Keratinocyte (primary cell): ENCODE data around the gene CPLX3. TPM values are rescaled to one million over a fixed set of nuclear protein-coding genes. Genes with fewer than 3 reads are reported as not detected.

Source experiments
- DNase-seq: peaks from one replicate; pipeline ENCODE4 v3.0.0-alpha.2; 2011; ENCODE audit warnings: low read depth, missing footprints, low spot score
- FAIRE-seq: peaks from 2 replicates; lab custom pipeline; 2011; peaks lifted over from hg19 to GRCh38; lab: Jason Lieb, UNC
- H2AFZ ChIP-seq: 2 replicates; pipeline ENCODE4 v1.6.0; 2012; ENCODE audit warnings: low read length, control low read depth, inconsistent platforms; ENCODE audit not compliant: control insufficient read depth
- H3K27ac ChIP-seq: 2 replicates; pipeline ENCODE4 v1.5.1; 2011; ENCODE audit warnings: low read length; ENCODE audit not compliant: control insufficient read depth, insufficient read depth
- H3K27me3 ChIP-seq: 3 replicates; pipeline ENCODE4 v1.6.0; 2011; ENCODE audit warnings: low read length; ENCODE audit not compliant: control insufficient read depth, insufficient read depth; ENCODE audit errors: extremely low read depth
- H3K36me3 ChIP-seq, 2 experiments: 2 replicates in 1 of 2; 3 replicates in 1 of 2; pipeline ENCODE4 v1.5.1; 2011; ENCODE audit warnings: low read length in 2 of 2, mild to moderate bottlenecking in 1 of 2; ENCODE audit not compliant: control insufficient read depth in 2 of 2, insufficient read depth in 2 of 2; ENCODE audit errors: extremely low read depth in 1 of 2
- H3K4me1 ChIP-seq: 3 replicates; pipeline ENCODE4 v1.5.1; 2011; ENCODE audit warnings: low read length; ENCODE audit not compliant: control insufficient read depth, insufficient read depth; ENCODE audit errors: extremely low read depth
- H3K4me2 ChIP-seq: 3 replicates; pipeline ENCODE4 v1.6.0; 2011; ENCODE audit warnings: low read depth, low read length; ENCODE audit not compliant: control insufficient read depth, insufficient read depth; ENCODE audit errors: extremely low read depth
- H3K4me3 ChIP-seq, 3 experiments: fragments of 200-600 bp in 1 of 3; sonication (generic) in 1 of 3; 2 replicates in 2 of 3; 3 replicates in 1 of 3; pipeline ENCODE4 v1.5.1; 2011 to 2016; ENCODE audit warnings: low read length in 3 of 3, mild to moderate bottlenecking in 3 of 3, control low read depth in 2 of 3, inconsistent platforms in 1 of 3, low read depth in 1 of 3, mixed read lengths in 1 of 3, mixed run types in 1 of 3, moderate library complexity in 1 of 3; ENCODE audit not compliant: control insufficient read depth in 2 of 3, insufficient read depth in 2 of 3; ENCODE audit errors: extremely low read depth in 1 of 3
- H3K79me2 ChIP-seq: 2 replicates; pipeline ENCODE4 v1.6.0; 2012; ENCODE audit warnings: low read length; ENCODE audit not compliant: control insufficient read depth, insufficient read depth
- H3K9ac ChIP-seq: 3 replicates; pipeline ENCODE4 v1.6.0; 2011; ENCODE audit warnings: low read length; ENCODE audit not compliant: control insufficient read depth, insufficient read depth; ENCODE audit errors: extremely low read depth
- H3K9me1 ChIP-seq: 3 replicates; pipeline ENCODE4 v1.6.0; 2011; ENCODE audit warnings: low read length; ENCODE audit not compliant: control insufficient read depth, insufficient read depth; ENCODE audit errors: extremely low read depth
- H3K9me3 ChIP-seq: 2 replicates; pipeline ENCODE4 v1.5.1; 2012; ENCODE audit warnings: low read depth, low read length; ENCODE audit not compliant: control insufficient read depth
- H4K20me1 ChIP-seq: 3 replicates; pipeline ENCODE4 v1.6.0; 2011; ENCODE audit warnings: low read length; ENCODE audit not compliant: control insufficient read depth, insufficient read depth; ENCODE audit errors: extremely low read depth
- CTCF ChIP-seq, 3 experiments: IDR thresholded peaks in 1 of 3; conservative IDR thresholded peaks in 1 of 3; optimal IDR thresholded peaks in 1 of 3; 2 replicates in 2 of 3; 3 replicates in 1 of 3; pipeline versions ENCODE3 to v1.5.1; 2011; ENCODE audit warnings: low read length in 3 of 3, mild to moderate bottlenecking in 3 of 3, moderate library complexity in 2 of 3, control low read depth in 1 of 3, inconsistent platforms in 1 of 3; ENCODE audit not compliant: insufficient read depth in 2 of 3; ENCODE audit errors: extremely low read depth in 1 of 3
- EZH2 ChIP-seq: IDR thresholded peaks from one replicate; pipeline ENCODE4 v1.6.1; 2012; ENCODE audit warnings: inconsistent platforms, mild to moderate bottlenecking, low read length, moderate library complexity
- dilution Hi-C: fragments of 300-500 bp; cut with MboI; formaldehyde crosslinking; loops from one replicate; pipeline ENCODE4 v1.7.0; 2020; ENCODE audit warnings: low sequenced_read_pairs; ENCODE audit not compliant: extremely low pct_ligation_motif_present
- polyA plus RNA-seq, 5 experiments: library from polyadenylated mRNA; depleted of rRNA in 3 of 5; stranded (reverse) in 3 of 5; stranded (forward) in 1 of 5; unstranded in 1 of 5; fragments of >200 nt; gene quantifications; 1 replicate in 1 of 5; 2 replicates in 3 of 5; 3 replicates in 1 of 5; pipeline versions ENCODE4 v1.2.1 to v1.2.3, GENCODE V29; 2011 to 2012; ENCODE audit warnings: missing spikeins in 2 of 5, low read depth in 1 of 5, low replicate concordance in 1 of 5

CPLX3 gene
- polyA plus RNA-seq, 1 donor (not counting 4 experiments of a cell fraction or from before 2014, with no cell fraction given) = not detected

DNA sequence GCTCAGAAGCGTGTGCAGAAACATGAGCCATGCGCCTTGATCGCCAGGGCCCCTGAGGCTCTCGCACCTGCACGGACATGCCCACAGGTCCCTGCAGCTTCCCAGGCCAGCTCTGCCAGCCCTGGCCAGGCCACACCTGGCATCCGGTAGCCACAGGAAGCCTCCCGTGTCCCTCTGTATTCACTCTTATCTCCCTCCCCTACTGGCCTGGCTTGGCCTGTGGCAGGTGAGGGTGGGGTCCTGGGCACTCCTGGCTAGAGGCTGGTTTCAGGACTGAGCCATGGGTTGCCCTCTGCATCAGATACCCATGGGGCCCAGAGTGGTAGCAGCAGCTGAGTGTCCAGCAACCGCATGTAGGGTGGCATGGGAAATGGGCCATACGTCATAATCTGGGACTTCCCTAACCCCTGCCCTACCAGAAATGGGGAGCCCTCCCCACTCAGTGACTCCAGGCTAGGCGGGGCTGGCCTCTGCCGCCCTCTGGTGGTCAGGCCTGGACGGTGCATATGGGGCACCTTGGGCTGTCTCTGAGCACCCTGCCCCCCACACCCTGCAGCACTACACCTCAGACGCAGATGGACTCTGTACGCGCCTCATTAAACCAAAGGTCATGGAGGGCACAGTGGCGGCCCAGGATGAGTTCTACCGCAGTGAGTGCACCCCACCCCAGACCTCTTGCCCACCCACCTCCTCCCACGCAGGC lies 26.4 kb upstream of the CPLX3 start:
- Histone ChIP-seq H3K27ac (peak overlapping the region; percentile 98), H3K9ac (peak overlapping the region; percentile 85), H3K9me3 (no peaks in the 10 kb centered on the region), H2AFZ (peak overlapping the region; percentile 69), H3K79me2 (peaks cover 30% of the 10 kb centered on the region), H3K36me3 (peaks cover 31 to 37% of the 10 kb centered on the region in 2 experiments), H3K4me1 (peaks cover 25% of the 10 kb centered on the region), H3K4me3 (peak overlapping the region in 2 of 3 experiments; percentile 22 to 57), H3K9me1 (peaks cover 4% of the 10 kb centered on the region), H3K4me2 (peak overlapping the region; percentile 87), H3K27me3 (no peaks in the 10 kb centered on the region), H4K20me1 (peaks cover 3% of the 10 kb centered on the region)
- peak; percentile 98 to 99 (median 99) for TF ChIP-seq CTCF (optimal IDR thresholded peaks at IDR 0.05 in 1 of 3, IDR thresholded peaks at IDR 0.05 in 1 of 3, conservative IDR thresholded peaks at IDR 0.05 in 1 of 3; ENCODE audit: extremely low read depth in 1 of 3, insufficient read depth in 2 of 3, low read length in 3 of 3)
- TF ChIP-seq EZH2 = no peak
- DNase-seq (peak; percentile 93), FAIRE-seq (peak; percentile 99)
- dilution Hi-C loops = no loop called here

- H3K4me3 ChIP-seq = no peak overlapping the region
- no peak for TF ChIP-seq CTCF (optimal IDR thresholded peaks at IDR 0.05 in 1 of 3, IDR thresholded peaks at IDR 0.05 in 1 of 3, conservative IDR thresholded peaks at IDR 0.05 in 1 of 3; ENCODE audit: extremely low read depth in 1 of 3, insufficient read depth in 2 of 3, low read length in 3 of 3)
- TF ChIP-seq EZH2 = no peak
- FAIRE-seq (no peak), DNase-seq (no peak)
- peaks cover 19% of the 10 kb centered on the region for H3K4me1 ChIP-seq
- no peak overlapping the region for H2AFZ ChIP-seq
- dilution Hi-C loops = no loop called here
- H3K9me1 ChIP-seq = peaks cover 2% of the 10 kb centered on the region
- H3K9me3 ChIP-seq = no peaks in the 10 kb centered on the region
- peaks cover 31 to 37% of the 10 kb centered on the region in 2 experiments for H3K36me3 ChIP-seq
- H3K9ac ChIP-seq = no peak overlapping the region
- H4K20me1 ChIP-seq = peaks cover under 1% of the 10 kb centered on the region
- H3K27me3 ChIP-seq = no peaks in the 10 kb centered on the region
- no peak overlapping the region for H3K4me2 ChIP-seq
- peaks cover 24% of the 10 kb centered on the region for H3K79me2 ChIP-seq
- H3K27ac ChIP-seq = no peak overlapping the region
Observed at GRCh38 chr15:74800559-74801094, 25.8 kb upstream of the CPLX3 start.
